ENCODE measurements around the gene PAF1.

- TF ChIP-seq CTCF (IDR thresholded peaks at IDR 0.05) (no peak), POLR2A (IDR thresholded peaks at IDR 0.05) (no peak)
These were observed 43.4 kb downstream of the PAF1 start for GRCh38 chr19:39347332-39348164.
